A673 (cell line): Measurements from ENCODE around the gene DOCK4.

ENCODE experiments used
- CTCF ChIP-seq: fragments of 300-800, 200-600 bp; sonication (generic); conservative IDR thresholded peaks from 2 replicates; pipeline ENCODE4 v1.5.1; 2017; ENCODE audit warnings: low read depth, mild to moderate bottlenecking, antibody characterized with exemption, low read length, moderate library complexity, mixed read lengths
- EZH2 ChIP-seq: fragments of 200-600 bp; sonication (generic); IDR thresholded peaks from 2 replicates; pipeline ENCODE4 v1.6.1; 2017; ENCODE audit warnings: borderline replicate concordance, low read depth, mild to moderate bottlenecking, mixed read lengths, antibody characterized with exemption, low read length; ENCODE audit not compliant: poor library complexity, severe bottlenecking

DNA sequence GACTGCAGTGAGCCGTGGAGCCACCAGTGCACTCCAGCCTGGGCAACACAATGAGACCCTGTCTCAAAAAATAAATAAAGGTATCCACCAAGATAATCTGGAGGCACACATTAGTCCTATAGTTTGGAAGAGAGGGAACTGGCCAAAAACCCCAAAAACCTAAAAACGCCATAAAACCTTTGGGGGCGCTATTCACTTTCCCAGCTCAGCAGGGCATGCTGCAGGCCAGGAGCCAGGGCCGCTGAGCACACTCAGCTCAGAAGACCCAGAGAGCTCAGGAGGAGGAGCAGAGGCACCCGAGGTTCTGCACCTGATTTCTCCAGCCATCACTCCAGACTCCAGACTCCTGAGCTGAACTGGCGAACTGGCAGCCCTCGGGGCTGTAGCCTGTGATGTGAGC lies 476.7 kb downstream of the DOCK4 start:
- TF ChIP-seq CTCF (no peak; the same call in 1 of the 2 replicates), EZH2 (no peak)
